ENCODE data around the gene IER3IP1.

DNA sequence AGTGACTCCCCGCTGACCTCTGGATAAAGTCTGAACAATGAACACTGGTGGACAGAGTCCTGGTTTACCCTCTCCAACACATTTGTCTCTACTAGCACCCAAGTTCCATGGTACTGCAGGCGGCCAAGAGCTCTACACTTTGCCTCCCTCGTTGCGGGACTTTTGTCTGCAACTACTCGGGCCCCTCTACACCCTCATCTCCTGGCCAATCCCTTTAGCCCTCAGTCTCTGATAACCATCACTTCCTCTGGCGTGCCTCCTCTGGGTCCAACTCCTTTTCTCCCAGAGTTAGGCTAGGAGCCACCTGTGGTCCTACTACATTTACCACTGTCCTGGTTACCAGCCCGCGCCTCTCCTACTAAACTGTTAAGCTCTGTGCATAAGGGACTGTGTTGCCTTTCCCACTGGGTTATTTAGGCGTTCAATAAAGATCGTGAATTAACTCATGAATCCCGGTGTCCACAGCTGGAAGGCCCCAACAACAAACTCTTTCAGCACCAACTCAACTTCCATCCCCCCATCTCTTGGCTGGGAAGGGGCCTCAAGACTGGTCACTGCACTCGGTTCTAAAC is 26.6 kb downstream of the IER3IP1 start:
- TF ChIP-seq, protein P1, sequence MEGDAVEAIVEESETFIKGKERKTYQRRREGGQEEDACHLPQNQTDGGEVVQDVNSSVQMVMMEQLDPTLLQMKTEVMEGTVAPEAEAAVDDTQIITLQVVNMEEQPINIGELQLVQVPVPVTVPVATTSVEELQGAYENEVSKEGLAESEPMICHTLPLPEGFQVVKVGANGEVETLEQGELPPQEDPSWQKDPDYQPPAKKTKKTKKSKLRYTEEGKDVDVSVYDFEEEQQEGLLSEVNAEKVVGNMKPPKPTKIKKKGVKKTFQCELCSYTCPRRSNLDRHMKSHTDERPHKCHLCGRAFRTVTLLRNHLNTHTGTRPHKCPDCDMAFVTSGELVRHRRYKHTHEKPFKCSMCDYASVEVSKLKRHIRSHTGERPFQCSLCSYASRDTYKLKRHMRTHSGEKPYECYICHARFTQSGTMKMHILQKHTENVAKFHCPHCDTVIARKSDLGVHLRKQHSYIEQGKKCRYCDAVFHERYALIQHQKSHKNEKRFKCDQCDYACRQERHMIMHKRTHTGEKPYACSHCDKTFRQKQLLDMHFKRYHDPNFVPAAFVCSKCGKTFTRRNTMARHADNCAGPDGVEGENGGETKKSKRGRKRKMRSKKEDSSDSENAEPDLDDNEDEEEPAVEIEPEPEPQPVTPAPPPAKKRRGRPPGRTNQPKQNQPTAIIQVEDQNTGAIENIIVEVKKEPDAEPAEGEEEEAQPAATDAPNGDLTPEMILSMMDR (IDR thresholded peaks at IDR 0.05): no peak
- TF ChIP-seq POLR2A (IDR thresholded peaks at IDR 0.05): no peak
